HepG2 (cell line): Measurements from ENCODE around the gene SCUBE1. TPM values are rescaled to one million over a fixed set of nuclear protein-coding genes. Genes with fewer than 3 reads are reported as not detected.

Experiments
- ARHGAP35 ChIP-seq: sonication (generic); formaldehyde crosslinking; IDR thresholded peaks from 2 replicates; pipeline ENCODE4 v1.9.0; 2022; ENCODE audit warnings: mild to moderate bottlenecking, inconsistent platforms, moderate library complexity, missing genetic modification reagents, borderline replicate concordance
- BORCS8-MEF2B ChIP-seq: sonication (generic); formaldehyde crosslinking; IDR thresholded peaks from 2 replicates; pipeline ENCODE4 v1.8.0; 2022; ENCODE audit warnings: mild to moderate bottlenecking, missing genetic modification reagents
- CSRNP1 ChIP-seq: sonication (generic); formaldehyde crosslinking; IDR thresholded peaks from 2 replicates; pipeline ENCODE4 v1.8.1; 2023; ENCODE audit warnings: mild to moderate bottlenecking, missing genetic modification reagents
- EED ChIP-seq: sonication (generic); formaldehyde crosslinking; IDR thresholded peaks from 2 replicates; pipeline ENCODE4 v1.5.0; 2020; ENCODE audit warnings: mild to moderate bottlenecking, missing genetic modification reagents
- FOXA1 ChIP-seq, 2 experiments: fragments of 450-650 bp in 1 of 2; sonication (generic) in 1 of 2; formaldehyde crosslinking in 1 of 2; IDR thresholded peaks; 2 replicates each; pipeline versions ENCODE4 v1.4.0 to v1.6.1; 2016 to 2020; ENCODE audit warnings: missing genetic modification reagents in 1 of 2
- POLR2G ChIP-seq: fragments of 200-400 bp; formaldehyde crosslinking; IDR thresholded peaks from 2 replicates; pipeline ENCODE4 v1.6.1; 2018; ENCODE audit warnings: mild to moderate bottlenecking, low read depth, low read length, moderate library complexity
- PPARG ChIP-seq: conservative IDR thresholded peaks from 2 replicates; pipeline ENCODE4 v1.6.1; 2016; ENCODE audit warnings: missing biosample characterization, missing genetic modification reagents
- TFE3 ChIP-seq: IDR thresholded peaks from 2 replicates; pipeline ENCODE4 v1.6.1; 2016
- ZBTB40 ChIP-seq, 2 experiments: fragments of 450-650 bp in 1 of 2; sonication (generic) in 1 of 2; formaldehyde crosslinking in 1 of 2; IDR thresholded peaks; 2 replicates each; pipeline versions ENCODE4 v1.6.1 to v1.8.0; 2016 to 2022; ENCODE audit warnings: antibody characterized with exemption in 1 of 2, mild to moderate bottlenecking in 1 of 2, missing genetic modification reagents in 1 of 2
- ZEB1 ChIP-seq: IDR thresholded peaks from 2 replicates; pipeline ENCODE4 v1.6.1; 2012; ENCODE audit warnings: mild to moderate bottlenecking, low read depth, inconsistent platforms; ENCODE audit not compliant: insufficient replicate concordance
- polyA plus RNA-seq, 8 experiments: library from polyadenylated mRNA; depleted of rRNA in 3 of 8; stranded (reverse) in 7 of 8; unstranded in 1 of 8; fragments of >200 nt; fragmentation: Illumina TruSeq in 4 of 8; extraction: Trizol in 4 of 8; gene quantifications; 2 replicates each; pipeline versions ENCODE4 v1.2.1 to v1.2.3, GENCODE V29; 2011 to 2016; ENCODE audit warnings: low read depth in 4 of 8, missing spikeins in 1 of 8, mixed read lengths in 1 of 8; ENCODE audit not compliant: insufficient read depth in 1 of 8
- total RNA-seq, 5 experiments: library from RNA; depleted of rRNA; stranded (reverse); fragments of >200 nt; fragmentation: Illumina TruSeq; extraction: Trizol; gene quantifications; 2 replicates each; pipeline ENCODE4 v1.2.3, GENCODE V29; 2016; ENCODE audit warnings: low read depth in 1 of 5
- TF ChIP-seq, protein P1 (sequence below): sonication (generic); formaldehyde crosslinking; IDR thresholded peaks from 2 replicates; pipeline ENCODE4 v1.4.0; 2020; ENCODE audit warnings: missing genetic modification reagents
- TF ChIP-seq, protein P2 (sequence below): IDR thresholded peaks from 2 replicates; pipeline ENCODE4 v1.6.1; 2016; ENCODE audit warnings: mild to moderate bottlenecking, missing biosample characterization, missing genetic modification reagents

SCUBE1 gene
- total and polyA plus RNA-seq, 2 of the 13 experiments (the other 11 are each of a cell fraction or from before 2014, with no cell fraction given): under 0.01 to 0.05 TPM

DNA sequence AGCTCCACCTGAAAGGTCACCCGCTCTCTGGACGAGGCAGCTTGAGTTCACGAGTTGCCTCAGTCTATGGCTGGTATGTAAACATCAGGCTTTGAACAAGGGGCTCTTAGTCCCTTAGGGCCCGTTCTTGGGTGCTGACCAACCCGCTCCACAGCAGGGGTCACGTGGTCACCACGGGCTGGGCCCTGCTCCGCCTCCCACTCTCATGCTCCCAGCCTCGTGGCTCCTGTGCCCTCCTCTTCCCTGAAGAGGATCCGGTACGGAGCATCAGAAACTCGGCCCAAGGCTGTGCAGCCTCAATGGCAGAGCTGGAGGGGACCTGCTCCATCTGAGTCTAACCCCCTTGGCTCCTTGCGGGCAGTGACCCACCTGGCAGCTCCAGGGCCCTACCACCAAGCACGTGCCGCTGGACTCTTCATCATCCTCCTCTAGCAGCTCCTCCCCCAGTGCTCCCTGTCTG is 102.0 kb downstream of the SCUBE1 start (continued):
- peak; percentile 68 for TF ChIP-seq CSRNP1 (CRISPR knock-in tag)
- TF ChIP-seq ARHGAP35 (CRISPR knock-in tag): 0 out of 2 replicates have a peak, but pooled peaks have one; percentile 56
- no peak for TF ChIP-seq ZEB1
- TF ChIP-seq PPARG (CRISPR knock-in tag): 0 out of 2 replicates have a peak, but pooled peaks have one; percentile 35
- TF ChIP-seq BORCS8-MEF2B (CRISPR knock-in tag): peak; percentile 72; the same call in 1 of the 2 replicates
- TF ChIP-seq, protein P1, sequence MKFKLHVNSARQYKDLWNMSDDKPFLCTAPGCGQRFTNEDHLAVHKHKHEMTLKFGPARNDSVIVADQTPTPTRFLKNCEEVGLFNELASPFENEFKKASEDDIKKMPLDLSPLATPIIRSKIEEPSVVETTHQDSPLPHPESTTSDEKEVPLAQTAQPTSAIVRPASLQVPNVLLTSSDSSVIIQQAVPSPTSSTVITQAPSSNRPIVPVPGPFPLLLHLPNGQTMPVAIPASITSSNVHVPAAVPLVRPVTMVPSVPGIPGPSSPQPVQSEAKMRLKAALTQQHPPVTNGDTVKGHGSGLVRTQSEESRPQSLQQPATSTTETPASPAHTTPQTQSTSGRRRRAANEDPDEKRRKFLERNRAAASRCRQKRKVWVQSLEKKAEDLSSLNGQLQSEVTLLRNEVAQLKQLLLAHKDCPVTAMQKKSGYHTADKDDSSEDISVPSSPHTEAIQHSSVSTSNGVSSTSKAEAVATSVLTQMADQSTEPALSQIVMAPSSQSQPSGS (CRISPR knock-in tag): 0 out of 2 replicates have a peak, but pooled peaks have one; percentile 51
- TF ChIP-seq, protein P2, sequence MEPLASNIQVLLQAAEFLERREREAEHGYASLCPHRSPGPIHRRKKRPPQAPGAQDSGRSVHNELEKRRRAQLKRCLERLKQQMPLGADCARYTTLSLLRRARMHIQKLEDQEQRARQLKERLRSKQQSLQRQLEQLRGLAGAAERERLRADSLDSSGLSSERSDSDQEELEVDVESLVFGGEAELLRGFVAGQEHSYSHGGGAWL: peak; percentile 67; the same call in 1 of the 2 replicates
- no peak for TF ChIP-seq ZBTB40 (IDR thresholded peaks at IDR 0.05)
- TF ChIP-seq ZBTB40 (CRISPR knock-in tag; IDR thresholded peaks at IDR 0.05): 0 out of 2 replicates have a peak, but pooled peaks have one; percentile 38
- no peak for TF ChIP-seq EED (CRISPR knock-in tag)
- TF ChIP-seq FOXA1 (IDR thresholded peaks at IDR 0.05): no peak
- peak; percentile 93 for TF ChIP-seq FOXA1 (CRISPR knock-in tag; IDR thresholded peaks at IDR 0.05)
- peak; percentile 87 for TF ChIP-seq TFE3 (CRISPR knock-in tag)
- peak; percentile 41; the same call in 1 of the 2 replicates for TF ChIP-seq POLR2G
